GM18519 (cell line): ENCODE data around the gene EDDM3A.

Source experiments
- ATAC-seq: cut with Tn5 transposase; IDR thresholded peaks from one replicate; pipeline ENCODE4 v1.9.1; 2021; ENCODE audit warnings: mild to moderate bottlenecking, moderate library complexity; ENCODE audit not compliant: unreplicated experiment, low FRiP score

EDDM3A gene

DNA sequence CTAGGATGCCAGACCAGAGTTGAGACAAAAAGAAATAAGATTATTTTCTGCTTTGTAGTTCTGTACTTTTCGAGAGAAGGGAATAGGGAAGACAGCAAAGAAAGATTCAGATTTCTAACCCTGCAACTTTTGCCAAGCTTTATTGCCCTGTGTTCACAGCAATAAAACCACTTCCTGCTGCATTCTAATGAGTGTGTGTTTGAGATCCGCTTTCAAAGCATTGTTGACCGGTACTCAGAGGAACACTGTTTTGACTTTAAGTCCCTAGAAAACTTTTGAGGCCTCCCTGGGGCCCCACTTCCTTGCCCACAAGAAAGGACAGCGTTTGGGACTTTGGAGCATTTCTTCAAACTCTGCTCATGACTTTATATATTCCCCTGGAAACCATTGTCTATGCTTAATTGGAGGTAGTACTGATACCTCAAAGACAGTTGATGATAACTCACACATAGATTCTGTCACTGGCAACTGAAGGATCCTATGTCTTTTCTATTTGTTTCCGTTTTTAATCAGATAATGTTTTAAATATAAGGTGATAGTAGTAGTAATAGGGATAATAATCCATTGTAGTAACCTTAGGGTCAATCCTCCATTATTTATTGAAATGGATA lies 36.7 kb downstream of the EDDM3A start:
- ATAC-seq: peak; percentile 38

DNA sequence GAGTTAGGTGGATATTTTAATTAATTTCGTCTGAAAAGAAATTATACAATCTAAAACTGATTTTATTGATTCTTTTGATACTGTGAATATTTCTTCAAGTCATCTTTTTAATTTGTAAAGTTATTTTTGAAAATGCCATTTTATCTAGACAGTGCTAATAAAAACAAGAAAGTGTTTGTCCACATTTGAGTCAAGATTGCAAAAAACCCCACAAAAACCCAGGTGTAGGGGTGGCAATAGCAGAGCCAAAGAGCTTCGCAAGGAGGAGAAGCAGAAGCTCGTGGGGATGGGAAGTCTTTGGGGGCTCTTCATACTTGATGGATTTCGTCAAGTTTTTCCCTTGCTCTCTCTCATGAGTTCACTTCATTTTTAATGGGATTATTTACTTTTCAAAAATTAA lies 41.3 kb downstream of the EDDM3A start:
- no peak for ATAC-seq

DNA sequence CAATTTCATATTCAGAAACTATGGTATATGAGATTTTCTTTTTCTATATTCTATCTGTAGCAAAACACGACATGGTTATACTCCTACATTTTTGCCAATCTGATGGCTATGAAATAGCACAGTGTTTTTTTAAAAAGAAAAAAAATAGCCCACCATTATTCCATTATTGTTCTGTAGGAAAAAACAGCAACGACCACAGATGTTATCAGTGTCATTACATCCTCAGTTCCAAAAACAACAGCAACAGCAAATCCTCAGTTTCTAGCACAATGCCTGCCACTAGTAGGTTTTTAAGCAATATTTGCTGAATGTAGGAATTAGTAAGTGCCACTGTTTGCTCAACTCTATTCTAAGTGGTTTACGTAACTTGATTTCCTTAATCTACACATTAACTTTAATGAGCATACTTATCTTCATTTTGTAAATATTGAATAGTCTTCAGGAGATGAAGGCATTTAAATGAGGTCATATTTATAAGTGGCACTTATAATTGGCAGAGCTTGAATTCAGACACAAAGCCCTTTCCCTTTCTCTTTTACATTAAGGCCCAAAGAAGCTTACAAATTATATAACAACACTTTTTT lies 43.6 kb downstream of the EDDM3A start:
- no peak for ATAC-seq

DNA sequence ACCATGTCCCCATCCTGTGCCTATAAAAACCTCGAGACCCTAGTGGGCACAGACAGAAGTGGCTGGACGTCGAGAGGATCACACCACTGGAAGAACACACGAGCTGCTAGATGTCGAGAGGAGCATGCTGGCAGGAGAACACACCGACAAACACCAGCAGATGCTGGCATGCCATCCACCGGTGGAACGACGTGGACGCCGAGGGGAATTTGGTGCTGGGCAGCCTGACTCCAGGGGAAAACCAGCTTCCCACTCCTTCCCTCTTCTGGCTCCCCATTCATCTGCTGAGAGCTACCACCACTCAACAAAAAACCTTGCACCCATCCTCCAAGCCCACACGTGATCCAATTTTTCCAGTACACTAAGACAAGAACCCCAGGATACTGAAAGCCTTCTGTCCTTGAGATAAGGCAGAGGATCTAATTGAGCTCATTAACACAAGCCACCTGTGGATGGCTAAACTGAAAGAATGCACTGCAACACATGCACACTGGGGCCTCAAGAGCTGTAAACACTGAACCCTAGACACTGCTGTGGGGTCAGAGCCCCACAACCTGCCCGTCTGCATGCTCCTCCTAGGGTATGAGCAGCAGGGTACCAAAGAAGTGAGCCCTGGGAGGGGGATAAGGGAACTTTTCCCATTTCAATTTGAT lies 44.9 kb downstream of the EDDM3A start:
- no peak for ATAC-seq

DNA sequence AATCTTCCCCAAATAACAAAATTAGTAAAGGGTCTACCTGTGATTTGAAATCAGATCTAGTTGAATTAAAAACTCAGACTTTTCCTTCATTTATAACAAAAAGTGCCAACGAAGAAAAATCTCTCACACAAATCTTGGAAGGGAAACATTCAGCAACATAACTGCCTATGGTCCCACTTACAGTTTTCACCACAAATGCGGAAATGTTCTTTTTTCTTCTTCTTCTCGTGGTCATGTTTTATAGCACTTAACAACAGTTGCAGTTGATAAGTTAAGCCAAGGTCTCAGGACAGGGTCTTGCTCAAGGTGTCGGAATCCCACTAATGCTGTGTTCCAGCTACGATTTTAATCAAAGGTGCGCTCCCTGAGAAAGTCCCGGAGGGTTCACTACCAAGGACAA lies 45.5 kb downstream of the EDDM3A start:
- ATAC-seq: no peak

DNA sequence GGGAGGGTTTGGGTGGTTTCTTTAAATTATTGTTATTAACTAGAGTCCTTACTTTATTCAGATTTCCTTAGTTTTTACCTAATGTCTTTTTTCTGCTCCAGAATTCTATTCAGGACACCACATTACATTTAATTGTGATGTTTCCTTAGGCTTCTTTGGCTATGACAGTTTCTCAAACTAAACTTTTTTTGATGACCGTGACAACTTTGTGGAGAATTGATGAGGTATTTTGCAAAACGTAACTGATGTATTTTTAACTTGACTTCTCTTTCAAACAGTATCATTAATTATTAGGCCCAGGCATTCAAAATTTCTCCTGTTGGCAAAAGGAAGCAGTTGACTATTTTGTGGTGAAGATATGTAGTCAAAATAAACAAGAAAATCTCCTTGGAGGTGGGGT lies 45.9 kb downstream of the EDDM3A start:
- ATAC-seq: no peak

DNA sequence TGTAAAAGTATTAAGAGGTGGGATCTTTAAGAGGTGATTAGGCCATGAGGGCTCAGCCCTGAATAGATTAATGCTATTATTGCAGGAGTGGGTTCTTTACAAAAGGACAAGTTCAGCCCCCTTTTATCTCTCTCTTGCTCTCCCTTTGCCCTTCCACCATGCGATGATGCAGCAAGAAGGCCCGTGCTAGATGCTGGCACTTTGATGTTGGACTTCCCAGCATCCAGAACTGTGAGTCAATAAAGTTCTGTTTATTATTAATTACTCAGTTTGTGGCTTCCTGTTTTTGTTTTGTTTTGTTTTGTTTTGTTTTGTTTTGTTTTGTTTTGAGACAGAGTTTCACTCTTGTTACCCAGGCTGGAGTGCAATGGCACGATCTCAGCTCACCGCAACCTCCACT lies 46.9 kb downstream of the EDDM3A start:
- ATAC-seq: no peak

DNA sequence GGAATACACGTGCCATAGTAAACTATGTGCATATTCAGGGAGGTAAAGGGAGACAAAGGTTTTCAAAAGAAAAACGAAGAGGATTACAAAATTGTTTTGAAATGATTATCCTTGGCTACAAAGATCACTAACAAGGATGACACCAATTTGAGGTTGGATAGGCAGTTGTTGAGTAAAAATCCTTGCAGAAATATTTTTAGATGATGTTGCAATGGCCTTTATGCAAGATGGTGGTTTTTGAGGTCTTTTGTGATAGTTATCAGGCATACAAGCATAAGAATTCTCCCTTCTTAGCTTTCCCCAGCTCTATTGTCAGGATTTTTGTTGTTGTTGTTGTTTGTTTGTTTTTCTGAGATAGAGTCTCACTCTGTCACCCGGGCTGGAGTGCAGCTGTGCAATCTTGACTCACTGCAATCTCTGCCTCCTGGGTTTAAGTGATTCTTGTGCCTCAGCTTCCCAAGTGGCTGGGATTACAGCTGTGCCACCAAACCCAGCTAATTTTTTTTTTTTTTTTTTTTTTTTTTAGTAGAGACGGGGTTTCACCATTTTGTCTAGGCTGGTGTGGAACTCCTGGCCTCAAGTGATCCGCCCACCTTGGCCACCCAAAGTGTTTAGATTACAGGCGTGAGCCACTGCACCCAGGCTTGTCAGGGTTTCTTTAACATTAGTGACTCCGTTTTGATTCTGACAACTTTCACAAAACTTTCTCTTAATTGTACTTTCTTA lies 49.1 kb downstream of the EDDM3A start:
- ATAC-seq: no peak

DNA sequence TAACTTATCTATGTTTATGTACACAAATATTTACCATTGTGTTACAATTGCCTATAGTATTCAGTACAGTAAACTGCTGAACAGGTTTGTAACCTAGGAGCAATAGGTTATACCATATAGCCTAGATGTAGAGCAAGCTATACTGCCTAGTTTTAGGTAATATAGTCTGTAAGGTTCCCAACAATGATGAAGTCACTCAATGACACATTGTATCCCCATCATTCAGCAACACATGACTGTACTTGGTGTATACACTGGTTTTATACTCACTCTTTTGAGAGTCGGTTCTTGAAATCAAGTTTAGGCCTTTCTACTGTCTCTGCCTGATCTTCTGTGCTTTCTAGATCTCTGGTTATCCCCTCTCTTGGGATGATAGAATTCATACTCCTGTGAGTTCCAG lies 51.5 kb downstream of the EDDM3A start:
- no peak for ATAC-seq
